IgD-negative memory B cell (primary cell): ENCODE measurements around the gene ZNHIT3. TPM values are rescaled to one million over a fixed set of nuclear protein-coding genes. Genes with fewer than 3 reads are reported as not detected.
"Not testable (repeated sequence)": the region's sequence is repeated elsewhere in the genome, so short reads cannot be mapped to it uniquely, and the experiment has no call there.

Experiments used
- H3K27ac Mint-ChIP-seq, 3 donors: one replicate each; pipeline ENCODE4 v1.8.0; 2020 to 2022; ENCODE audit warnings: mild to moderate bottlenecking in 3 of 3, mixed read lengths in 3 of 3, moderate library complexity in 1 of 3
- H3K27me3 Mint-ChIP-seq: one replicate; pipeline ENCODE4 v1.8.0; 2021; ENCODE audit warnings: mixed read lengths
- H3K36me3 Mint-ChIP-seq: one replicate; pipeline ENCODE4 v1.8.0; 2020; ENCODE audit warnings: mild to moderate bottlenecking, mixed read lengths
- H3K4me1 Mint-ChIP-seq, 3 donors: one replicate each; pipeline ENCODE4 v1.8.0; 2020 to 2022; ENCODE audit warnings: mixed read lengths in 3 of 3, mild to moderate bottlenecking in 1 of 3
- H3K4me3 Mint-ChIP-seq, 4 donors: one replicate each; pipeline ENCODE4 v1.8.0; 2020 to 2022; ENCODE audit warnings: mild to moderate bottlenecking in 4 of 4, mixed read lengths in 4 of 4, moderate library complexity in 3 of 4
- H3K9me3 Mint-ChIP-seq, 3 donors: one replicate each; pipeline ENCODE4 v1.8.0; 2020 to 2021; ENCODE audit warnings: mixed read lengths in 3 of 3, mild to moderate bottlenecking in 1 of 3
- polyA plus RNA-seq: library from polyadenylated mRNA; unstranded; fragments of 300-500 nt; fragmentation: Illumina TruSeq; gene quantifications from one replicate; pipeline ENCODE4 v1.2.3, GENCODE V29; 2021

Gene ZNHIT3
- polyA plus RNA-seq = 88.1 TPM

DNA sequence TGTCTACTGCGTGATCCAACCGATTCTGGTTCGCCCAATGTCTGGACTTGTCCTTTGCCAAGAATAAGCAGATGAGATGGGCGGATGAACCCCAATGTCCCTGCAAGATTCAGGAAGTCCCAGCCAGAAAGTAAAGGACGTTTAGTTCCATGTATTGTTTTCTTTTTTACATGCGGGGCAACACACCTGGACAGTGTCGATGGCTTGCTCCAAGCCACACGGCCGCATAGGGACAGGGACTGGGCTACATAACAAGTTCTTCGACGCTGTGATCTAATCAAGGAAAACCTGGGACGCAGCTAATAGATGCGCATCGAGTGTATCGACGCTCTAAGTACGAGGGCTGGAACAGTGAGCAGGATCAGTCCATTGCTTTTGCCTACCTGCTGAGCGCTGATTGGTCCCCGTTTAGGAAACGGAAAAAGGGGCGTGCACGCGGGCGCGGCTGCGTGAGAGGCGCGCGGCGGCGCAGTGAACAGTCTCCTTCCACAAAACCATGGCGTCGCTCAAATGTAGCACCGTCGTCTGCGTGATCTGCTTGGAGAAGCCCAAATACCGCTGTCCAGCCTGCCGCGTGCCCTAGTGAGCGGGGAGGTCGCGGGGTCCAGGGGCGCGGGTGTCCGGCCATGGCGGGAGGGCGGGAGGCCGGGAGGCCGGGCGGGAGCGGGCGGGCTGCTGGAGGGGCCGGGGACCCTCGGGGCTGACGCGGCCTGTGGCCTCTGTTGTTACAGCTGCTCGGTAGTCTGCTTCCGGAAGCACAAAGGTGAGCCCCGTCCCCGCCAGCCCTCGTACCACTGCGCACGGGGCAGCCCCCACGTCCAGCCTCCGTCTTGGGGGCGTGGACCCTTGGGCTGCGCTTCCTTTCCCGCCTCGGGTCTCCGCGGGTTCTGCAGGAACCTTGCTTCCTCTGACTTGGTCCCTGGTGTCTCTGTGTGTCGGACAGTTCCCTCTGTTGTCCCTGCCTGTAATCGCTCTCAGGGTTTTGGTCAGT lies at the start of gene ZNHIT3:
Gene ZNHIT3, plus strand, starts transcription at position 478 of the 991 bp plus-strand sequence. Its CDS starts 19 bp downstream, at position 497.
- H3K27me3 Mint-ChIP-seq = peaks cover 18% of the 10 kb centered on the region
- H3K4me1 Mint-ChIP-seq = peaks cover 24 to 30% (median 25%) of the 10 kb centered on the region in 3 donors
- peaks cover 8% of the 10 kb centered on the region for H3K36me3 Mint-ChIP-seq
- peak within 1 kb of the TSS; percentile 90 to 100 (median 98) for H3K4me3 Mint-ChIP-seq
- no peaks in the 10 kb centered on the region for H3K9me3 Mint-ChIP-seq
- peak within 1 kb of the TSS; percentile 49 to 99 (median 82) for H3K27ac Mint-ChIP-seq

DNA sequence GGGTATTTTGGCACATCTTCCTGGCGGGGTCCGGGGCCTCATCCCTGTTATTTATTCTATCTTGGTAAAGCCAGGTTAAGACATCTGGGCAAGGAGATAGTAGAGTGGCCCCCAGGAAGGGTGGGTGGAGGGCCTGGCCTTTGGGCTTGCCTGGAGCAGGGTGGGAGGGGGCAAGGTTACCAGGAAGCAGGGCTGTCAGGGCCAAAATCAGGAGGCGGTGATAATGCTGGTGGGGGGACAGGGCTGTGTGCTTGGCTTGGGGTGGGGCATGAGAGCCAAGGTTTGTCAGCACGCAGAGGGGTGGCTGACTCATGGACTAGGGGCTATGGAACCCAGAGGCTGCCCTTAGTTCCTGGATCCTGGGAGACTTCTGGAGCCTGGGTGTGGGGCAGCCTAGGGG lies 44.7 kb upstream of the ZNHIT3 start:
- H3K36me3 Mint-ChIP-seq, H3K4me1 Mint-ChIP-seq, H3K27ac Mint-ChIP-seq: not testable (repeated sequence)

DNA sequence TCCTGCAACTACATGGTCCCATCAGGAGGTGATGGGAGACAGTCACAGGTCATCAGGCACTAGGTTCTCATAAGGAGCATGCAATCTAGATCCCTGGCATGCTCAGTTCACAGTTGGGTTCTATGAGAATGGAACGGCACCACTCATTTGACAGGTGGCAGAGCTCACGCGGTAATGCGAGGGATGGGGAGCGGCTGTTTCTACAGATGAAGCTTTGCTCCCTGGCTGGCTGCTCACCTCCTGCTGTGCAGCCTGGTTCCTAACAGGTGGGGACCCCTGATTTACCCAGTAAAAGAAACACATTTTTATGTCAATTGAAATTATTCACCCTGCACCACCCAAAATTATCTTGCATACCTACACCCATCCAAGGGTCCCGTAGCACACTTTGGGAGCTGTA lies 42.7 kb upstream of the ZNHIT3 start:
- Mint-ChIP-seq H3K27ac (no peak overlapping the region), H3K9me3 (no peaks in the 10 kb centered on the region), H3K4me3 (no peak overlapping the region), H3K27me3 (no peaks in the 10 kb centered on the region), H3K36me3 (no peaks in the 10 kb centered on the region), H3K4me1 (no peaks in the 10 kb centered on the region)

More for the DNA sequence above, 44.7 kb upstream of the ZNHIT3 start:
- not testable (repeated sequence) for H3K9me3 Mint-ChIP-seq, H3K4me3 Mint-ChIP-seq, H3K27me3 Mint-ChIP-seq

DNA sequence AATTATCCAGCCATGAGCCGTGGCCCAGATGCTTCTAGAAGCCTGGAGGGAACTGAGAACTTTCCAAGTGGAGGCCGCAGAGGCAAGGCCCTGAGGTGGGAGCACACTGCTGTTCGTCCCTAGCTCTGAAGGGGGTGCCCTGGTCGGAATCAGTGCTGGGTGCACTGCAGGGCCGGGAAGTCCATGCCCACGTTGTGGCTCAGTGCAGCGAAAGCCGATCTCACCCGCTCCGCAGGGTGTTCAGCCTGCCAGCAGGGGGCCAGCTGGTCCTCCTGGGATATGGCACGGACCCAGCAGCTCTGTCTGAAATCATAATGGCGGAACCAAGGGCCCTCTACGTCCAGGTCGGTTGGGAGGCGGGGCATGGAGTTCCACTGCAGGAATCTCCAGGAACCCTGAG lies 36.5 kb upstream of the ZNHIT3 start:
- H3K4me3 Mint-ChIP-seq, H3K27me3 Mint-ChIP-seq, H3K9me3 Mint-ChIP-seq, H3K36me3 Mint-ChIP-seq, H3K27ac Mint-ChIP-seq, H3K4me1 Mint-ChIP-seq: not testable (repeated sequence)

- H3K4me3 Mint-ChIP-seq, H3K27me3 Mint-ChIP-seq, H3K36me3 Mint-ChIP-seq, H3K4me1 Mint-ChIP-seq, H3K9me3 Mint-ChIP-seq, H3K27ac Mint-ChIP-seq: not testable (repeated sequence)
These were observed 33.6 kb upstream of the ZNHIT3 start for GRCh38 chr17:36452888-36453287.

DNA sequence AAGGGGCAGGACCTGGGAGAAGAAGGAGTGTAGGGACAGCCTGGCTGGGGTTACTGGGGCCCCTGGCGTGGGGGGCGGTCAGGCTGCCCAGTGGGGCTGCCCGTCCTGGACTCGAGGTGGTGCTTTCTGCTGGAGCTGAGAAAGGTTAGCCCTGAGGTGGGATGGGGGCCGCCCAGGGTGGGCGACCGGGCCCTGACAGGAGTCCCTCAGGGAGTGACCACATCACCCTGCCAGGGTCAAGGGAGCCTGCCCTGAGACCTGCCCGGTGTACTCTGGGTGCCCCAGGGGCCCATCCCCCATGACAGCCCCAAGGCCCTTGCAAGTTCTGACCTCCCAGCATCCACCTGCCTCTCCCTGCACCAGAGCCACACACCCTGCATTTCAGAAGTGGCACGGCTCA lies 28.8 kb upstream of the ZNHIT3 start:
- not testable (repeated sequence) for H3K4me1 Mint-ChIP-seq, H3K9me3 Mint-ChIP-seq, H3K4me3 Mint-ChIP-seq, H3K27ac Mint-ChIP-seq, H3K36me3 Mint-ChIP-seq
- H3K27me3 Mint-ChIP-seq = peaks cover 22% of the 10 kb centered on the region

GRCh38 chr17:36459045-36459444 lies 27.4 kb upstream of the ZNHIT3 start:
- Mint-ChIP-seq H3K4me3 (no peak overlapping the region), H3K9me3 (peaks cover 0 to 3% (median 0%) of the 10 kb centered on the region in 3 donors), H3K27ac (no peak overlapping the region), H3K27me3 (peaks cover 31% of the 10 kb centered on the region), H3K4me1 (peaks cover 0 to 1% (median 0%) of the 10 kb centered on the region in 3 donors), H3K36me3 (no peaks in the 10 kb centered on the region)

DNA sequence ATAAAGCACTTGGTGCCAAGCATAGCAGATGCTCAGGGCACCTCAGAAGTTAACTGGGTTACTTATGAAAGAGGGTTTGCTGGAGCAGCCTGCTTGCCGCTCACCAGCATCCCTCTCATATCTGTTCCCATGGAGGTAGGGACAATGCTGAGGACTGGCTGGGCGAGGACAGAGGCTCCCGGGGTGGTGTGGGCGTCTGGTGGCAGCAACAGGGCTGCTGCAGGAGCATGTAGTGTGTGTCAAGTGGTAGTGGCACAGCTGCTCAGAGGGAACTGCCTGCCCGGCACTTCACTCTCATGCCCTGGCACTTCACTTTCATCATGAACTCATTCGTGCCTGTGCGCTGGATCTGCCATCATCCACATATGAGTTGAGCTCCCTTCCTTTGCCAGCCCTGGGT lies 26.9 kb upstream of the ZNHIT3 start:
- peaks cover 0 to 1% (median 0%) of the 10 kb centered on the region in 3 donors for H3K4me1 Mint-ChIP-seq
- H3K27ac Mint-ChIP-seq = no peak overlapping the region
- peaks cover 34% of the 10 kb centered on the region for H3K27me3 Mint-ChIP-seq
- no peak overlapping the region for H3K4me3 Mint-ChIP-seq
- no peaks in the 10 kb centered on the region for H3K36me3 Mint-ChIP-seq
- peaks cover 0 to 3% (median 0%) of the 10 kb centered on the region in 3 donors for H3K9me3 Mint-ChIP-seq

GRCh38 chr17:36460265-36460937 lies 26.1 kb upstream of the ZNHIT3 start:
- no peaks in the 10 kb centered on the region for H3K36me3 Mint-ChIP-seq
- no peak overlapping the region for H3K4me3 Mint-ChIP-seq
- H3K9me3 Mint-ChIP-seq = peaks cover 0 to 3% (median 0%) of the 10 kb centered on the region in 3 donors
- H3K4me1 Mint-ChIP-seq = peaks cover 0 to 1% (median 0%) of the 10 kb centered on the region in 3 donors
- no peak overlapping the region for H3K27ac Mint-ChIP-seq
- peaks cover 42% of the 10 kb centered on the region for H3K27me3 Mint-ChIP-seq

DNA sequence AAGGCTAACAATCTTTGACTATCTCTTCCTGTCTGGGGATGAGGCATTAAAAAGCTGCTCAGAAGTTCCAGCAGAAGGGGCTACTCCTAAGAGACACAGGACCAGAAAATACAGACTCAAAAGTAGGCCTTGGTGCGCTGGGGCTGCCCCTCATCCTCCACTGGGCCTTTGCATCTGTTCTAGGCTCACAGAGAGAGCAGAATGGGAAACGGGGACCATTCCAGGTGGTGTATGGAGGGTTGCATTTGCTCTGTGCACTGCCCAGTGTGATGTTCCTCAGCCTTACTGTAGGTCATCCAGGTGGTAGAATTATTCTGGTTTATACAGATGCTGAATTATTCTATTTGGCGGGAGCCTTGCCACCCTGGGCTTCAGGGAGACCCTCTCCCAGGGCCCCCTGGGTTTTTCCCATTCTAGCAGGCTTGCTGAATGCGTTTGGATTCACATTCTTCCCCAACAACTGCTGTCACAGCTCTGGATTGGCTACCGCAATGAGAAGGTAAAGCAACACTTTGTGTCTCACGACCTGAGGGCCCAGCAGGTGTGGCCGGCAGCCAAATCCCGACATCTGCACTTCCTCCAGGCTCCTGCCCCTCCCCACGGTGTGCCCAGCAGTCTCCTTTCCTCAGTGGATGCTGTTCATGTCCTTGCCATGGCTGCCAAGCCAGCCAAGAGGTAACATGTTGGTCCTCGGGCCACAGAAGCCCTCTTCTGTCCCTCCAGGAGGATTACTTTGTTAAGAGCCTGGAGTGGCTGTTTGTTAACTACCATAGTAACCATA lies 25.0 kb upstream of the ZNHIT3 start:
- Mint-ChIP-seq H3K27me3 (peaks cover 44% of the 10 kb centered on the region), H3K36me3 (no peaks in the 10 kb centered on the region), H3K27ac (no peak overlapping the region)

GRCh38 chr17:36463916-36464764 lies 22.3 kb upstream of the ZNHIT3 start:
- H3K4me1 Mint-ChIP-seq = peaks cover 0 to 7% (median 3%) of the 10 kb centered on the region in 3 donors
- H3K27ac Mint-ChIP-seq = no peak overlapping the region
- H3K4me3 Mint-ChIP-seq = no peak overlapping the region
- peaks cover 0 to 3% (median 0%) of the 10 kb centered on the region in 3 donors for H3K9me3 Mint-ChIP-seq
- no peaks in the 10 kb centered on the region for H3K36me3 Mint-ChIP-seq
- H3K27me3 Mint-ChIP-seq = peaks cover 54% of the 10 kb centered on the region

More for the DNA sequence above, 25.0 kb upstream of the ZNHIT3 start:
- no peak overlapping the region for H3K4me3 Mint-ChIP-seq
- peaks cover 0 to 1% (median 0%) of the 10 kb centered on the region in 3 donors for H3K4me1 Mint-ChIP-seq
- peaks cover 0 to 3% (median 0%) of the 10 kb centered on the region in 3 donors for H3K9me3 Mint-ChIP-seq

DNA sequence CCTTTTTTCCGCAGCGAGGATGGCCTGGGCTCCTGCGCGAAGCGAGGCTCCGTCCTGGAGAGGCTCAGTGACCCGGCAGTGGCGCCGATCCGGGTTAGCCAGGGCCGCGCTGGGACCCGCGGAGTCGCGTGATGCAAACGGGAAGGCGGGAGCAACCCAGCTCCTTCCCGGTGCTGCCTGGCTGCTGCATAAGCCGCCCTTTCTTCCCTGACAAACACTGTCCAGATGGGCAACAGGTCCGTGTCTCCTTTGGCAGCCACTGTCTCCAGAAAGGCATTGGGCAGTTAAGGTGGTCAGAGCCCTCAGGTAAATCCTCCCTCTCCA lies 21.8 kb upstream of the ZNHIT3 start:
- Mint-ChIP-seq H3K9me3 (peaks cover 0 to 3% (median 0%) of the 10 kb centered on the region in 3 donors), H3K27ac (no peak overlapping the region), H3K4me1 (peaks cover 0 to 7% (median 3%) of the 10 kb centered on the region in 3 donors), H3K4me3 (peak overlapping the region in 1 of 4 donors; percentile 28), H3K27me3 (peaks cover 50% of the 10 kb centered on the region), H3K36me3 (no peaks in the 10 kb centered on the region)

DNA sequence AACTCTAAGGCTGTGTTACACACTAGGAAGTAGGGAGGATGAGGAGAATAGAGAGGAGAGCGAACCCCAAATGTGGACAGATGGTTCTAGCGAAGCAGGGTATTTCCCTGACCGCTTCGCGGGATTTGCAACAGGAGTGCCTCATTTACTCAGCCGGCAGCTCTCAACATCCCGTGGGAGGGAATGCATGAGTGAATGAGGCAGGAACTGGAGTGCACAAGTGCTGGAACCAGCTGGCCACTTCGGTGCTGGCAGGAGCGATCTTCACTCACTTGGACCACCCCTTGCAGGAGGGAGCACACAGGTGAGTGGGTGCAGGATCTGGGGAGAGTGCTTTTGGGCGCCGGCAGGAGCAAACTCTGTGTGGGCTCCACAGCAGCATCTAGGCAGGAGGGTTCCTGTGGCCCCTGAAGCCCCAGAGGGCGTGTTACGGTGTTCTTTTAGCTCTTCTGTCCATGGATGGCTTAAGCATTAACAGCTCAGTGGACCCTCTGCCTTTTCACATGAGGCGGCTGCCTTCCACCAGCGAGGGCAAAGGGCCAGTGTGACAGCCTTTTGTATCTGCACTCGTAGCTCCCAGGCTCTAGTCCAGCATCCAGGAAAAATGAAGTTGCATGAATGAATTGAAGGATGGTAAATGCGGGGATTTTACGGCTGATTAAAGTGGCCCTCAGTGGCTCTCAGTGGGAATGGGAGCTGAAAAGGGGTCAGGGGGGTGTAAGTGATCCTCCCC lies 17.4 kb upstream of the ZNHIT3 start:
- Mint-ChIP-seq H3K27me3 (peaks cover 32% of the 10 kb centered on the region), H3K4me1 (peaks cover 4 to 18% (median 13%) of the 10 kb centered on the region in 3 donors), H3K27ac (no peak overlapping the region), H3K4me3 (peak overlapping the region in 1 of 4 donors; percentile 69), H3K9me3 (no peaks in the 10 kb centered on the region), H3K36me3 (no peaks in the 10 kb centered on the region)
